ENCODE measurements around the gene MTF1.

GRCh38 chr1:37807220-37807554 lies 52.2 kb downstream of the MTF1 start:
- TF ChIP-seq EP300 (conservative IDR thresholded peaks at IDR 0.05; ENCODE audit: poor library complexity, severe bottlenecking) (no peak), POLR2AphosphoS5 (IDR thresholded peaks at IDR 0.05) (no peak)
- TF ChIP-seq, protein P1, sequence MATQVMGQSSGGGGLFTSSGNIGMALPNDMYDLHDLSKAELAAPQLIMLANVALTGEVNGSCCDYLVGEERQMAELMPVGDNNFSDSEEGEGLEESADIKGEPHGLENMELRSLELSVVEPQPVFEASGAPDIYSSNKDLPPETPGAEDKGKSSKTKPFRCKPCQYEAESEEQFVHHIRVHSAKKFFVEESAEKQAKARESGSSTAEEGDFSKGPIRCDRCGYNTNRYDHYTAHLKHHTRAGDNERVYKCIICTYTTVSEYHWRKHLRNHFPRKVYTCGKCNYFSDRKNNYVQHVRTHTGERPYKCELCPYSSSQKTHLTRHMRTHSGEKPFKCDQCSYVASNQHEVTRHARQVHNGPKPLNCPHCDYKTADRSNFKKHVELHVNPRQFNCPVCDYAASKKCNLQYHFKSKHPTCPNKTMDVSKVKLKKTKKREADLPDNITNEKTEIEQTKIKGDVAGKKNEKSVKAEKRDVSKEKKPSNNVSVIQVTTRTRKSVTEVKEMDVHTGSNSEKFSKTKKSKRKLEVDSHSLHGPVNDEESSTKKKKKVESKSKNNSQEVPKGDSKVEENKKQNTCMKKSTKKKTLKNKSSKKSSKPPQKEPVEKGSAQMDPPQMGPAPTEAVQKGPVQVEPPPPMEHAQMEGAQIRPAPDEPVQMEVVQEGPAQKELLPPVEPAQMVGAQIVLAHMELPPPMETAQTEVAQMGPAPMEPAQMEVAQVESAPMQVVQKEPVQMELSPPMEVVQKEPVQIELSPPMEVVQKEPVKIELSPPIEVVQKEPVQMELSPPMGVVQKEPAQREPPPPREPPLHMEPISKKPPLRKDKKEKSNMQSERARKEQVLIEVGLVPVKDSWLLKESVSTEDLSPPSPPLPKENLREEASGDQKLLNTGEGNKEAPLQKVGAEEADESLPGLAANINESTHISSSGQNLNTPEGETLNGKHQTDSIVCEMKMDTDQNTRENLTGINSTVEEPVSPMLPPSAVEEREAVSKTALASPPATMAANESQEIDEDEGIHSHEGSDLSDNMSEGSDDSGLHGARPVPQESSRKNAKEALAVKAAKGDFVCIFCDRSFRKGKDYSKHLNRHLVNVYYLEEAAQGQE (IDR thresholded peaks at IDR 0.05; ENCODE audit: borderline replicate concordance), result no peak

Measured in neural cell (in vitro differentiated cells).